Activated CD4-positive, alpha-beta T cell treated with anti-CD3 and anti-CD28 coated beads, Interleukin-2, amount 50 U/mL, for 4 hours (primary cell): Measurements from ENCODE around the gene VAV2.

Source experiments
- DNase-seq, 2 experiments: peaks; one replicate each; pipeline ENCODE4 v3.0.0-alpha.2; 2020

VAV2 gene

GRCh38 chr9:133830711-133831110 lies 161.4 kb downstream of the VAV2 start:
- no peak for DNase-seq

GRCh38 chr9:133830310-133830709 lies 161.8 kb downstream of the VAV2 start:
- no peak for DNase-seq

- DNase-seq, result no peak
Measured at GRCh38 chr9:133828338-133828997, 163.7 kb downstream of the VAV2 start.

GRCh38 chr9:133826289-133827085 lies 165.6 kb downstream of the VAV2 start:
- DNase-seq, result no peak

- DNase-seq, result no peak
Measured at GRCh38 chr9:133825555-133826218, 166.4 kb downstream of the VAV2 start.

GRCh38 chr9:133824802-133825186 lies 167.3 kb downstream of the VAV2 start:
- DNase-seq, result no peak

- DNase-seq, result no peak
Measured at GRCh38 chr9:133824106-133824801, 167.9 kb downstream of the VAV2 start.

GRCh38 chr9:133823189-133824105 lies 168.7 kb downstream of the VAV2 start:
- DNase-seq, result no peak

- DNase-seq, result no peak
Measured at GRCh38 chr9:133822430-133823065, 169.6 kb downstream of the VAV2 start.

GRCh38 chr9:133821601-133822429 lies 170.3 kb downstream of the VAV2 start:
- no peak for DNase-seq

- no peak for DNase-seq
Measured at GRCh38 chr9:133819923-133820322, 172.2 kb downstream of the VAV2 start.

- DNase-seq, result no peak
Measured at GRCh38 chr9:133818444-133818843, 173.7 kb downstream of the VAV2 start.

- DNase-seq, result no peak
Measured at GRCh38 chr9:133815781-133816180, 176.3 kb downstream of the VAV2 start.

- no peak for DNase-seq
Measured at GRCh38 chr9:133814586-133815208, 177.4 kb downstream of the VAV2 start.

GRCh38 chr9:133813749-133814585 lies 178.2 kb downstream of the VAV2 start:
- no peak for DNase-seq

GRCh38 chr9:133812941-133813748 lies 179.0 kb downstream of the VAV2 start:
- no peak for DNase-seq

- DNase-seq, result no peak
Measured at GRCh38 chr9:133812077-133812868, 179.9 kb downstream of the VAV2 start.

GRCh38 chr9:133811471-133811870 lies 180.7 kb downstream of the VAV2 start:
- no peak for DNase-seq
